NCI-H526 (cell line): ENCODE measurements around the gene ADGRE1.

Source experiments
- DNase-seq, 2 experiments: peaks; one replicate each; lab custom pipeline; 2025; lab: John Stamatoyannopoulos, UW

ADGRE1 gene

GRCh38 chr19:6875218-6875617 is 12.2 kb upstream of the ADGRE1 start:
- DNase-seq = no peak

- DNase-seq = no peak
Measured at GRCh38 chr19:6876748-6877147, 10.6 kb upstream of the ADGRE1 start.

GRCh38 chr19:6877766-6878165 is 9.6 kb upstream of the ADGRE1 start:
- DNase-seq = no peak

- DNase-seq = no peak
Measured at GRCh38 chr19:6886277-6886897, 992 bp upstream of the ADGRE1 start.

DNA sequence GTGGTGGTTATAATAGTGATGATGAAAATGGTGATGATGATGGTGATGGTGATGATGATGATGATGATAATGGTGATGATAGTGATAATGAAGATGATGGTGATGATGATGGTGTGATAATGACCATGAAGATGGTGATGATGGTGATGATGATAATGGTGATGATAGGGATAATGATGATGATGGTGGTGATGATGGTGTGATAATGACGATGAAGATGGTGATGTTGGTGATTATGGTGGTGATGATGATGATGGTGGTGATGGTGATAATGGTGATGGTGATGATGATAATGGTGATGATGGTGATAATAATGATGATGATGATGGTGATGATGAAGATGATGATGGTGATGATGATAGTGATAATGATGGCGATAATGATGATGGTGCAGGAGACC is 1.6 kb downstream of the ADGRE1 start:
- no peak for DNase-seq

- no peak for DNase-seq
Measured at GRCh38 chr19:6890401-6890913, 3.1 kb downstream of the ADGRE1 start.

DNA sequence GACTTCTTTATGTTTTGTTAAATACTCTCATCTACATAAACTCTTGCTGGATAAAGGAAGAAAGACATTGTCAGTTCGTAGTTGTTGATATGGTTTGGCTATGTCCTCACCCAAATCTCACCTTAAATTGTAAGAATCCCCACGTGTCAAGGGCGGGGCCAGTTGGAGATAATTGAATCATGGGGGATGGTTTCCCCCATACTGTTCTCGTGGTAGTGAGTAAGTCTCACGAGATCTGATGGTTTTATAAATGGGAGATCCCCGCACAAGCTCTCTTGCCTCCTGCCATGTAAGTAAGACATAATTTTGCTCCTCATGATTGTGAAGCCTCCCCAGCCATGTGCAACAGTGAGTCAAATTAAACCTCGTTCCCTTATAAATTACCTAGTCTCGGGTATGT is 3.6 kb downstream of the ADGRE1 start:
- no peak for DNase-seq

- DNase-seq = no peak
Measured at GRCh38 chr19:6891761-6892385, 4.5 kb downstream of the ADGRE1 start.

- no peak for DNase-seq
Measured at GRCh38 chr19:6894313-6894712, 6.9 kb downstream of the ADGRE1 start.

- no peak for DNase-seq
Measured at GRCh38 chr19:6903446-6903845, 16.1 kb downstream of the ADGRE1 start.

- no peak for DNase-seq
Measured at GRCh38 chr19:6906559-6907060, 19.2 kb downstream of the ADGRE1 start.

GRCh38 chr19:6911523-6911922 is 24.1 kb downstream of the ADGRE1 start:
- no peak for DNase-seq

DNA sequence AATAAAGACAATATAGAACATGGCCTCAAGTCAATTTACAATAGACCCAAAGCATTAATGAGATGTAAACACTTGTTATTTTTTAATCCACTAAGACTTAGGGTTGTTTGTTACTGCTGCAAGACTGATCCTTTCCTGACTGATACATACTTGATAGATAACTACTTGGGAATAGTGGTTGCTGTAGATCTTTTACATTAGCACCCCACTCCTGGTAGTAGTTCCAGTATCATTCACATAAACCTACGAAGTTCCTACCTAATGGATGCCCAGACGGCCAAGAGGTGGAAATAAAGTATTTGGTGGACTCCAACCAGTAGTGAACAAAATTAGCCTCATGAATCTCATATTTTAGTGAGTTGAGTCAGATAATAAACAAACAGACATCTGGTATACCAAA is 26.9 kb downstream of the ADGRE1 start:
- no peak for DNase-seq

DNA sequence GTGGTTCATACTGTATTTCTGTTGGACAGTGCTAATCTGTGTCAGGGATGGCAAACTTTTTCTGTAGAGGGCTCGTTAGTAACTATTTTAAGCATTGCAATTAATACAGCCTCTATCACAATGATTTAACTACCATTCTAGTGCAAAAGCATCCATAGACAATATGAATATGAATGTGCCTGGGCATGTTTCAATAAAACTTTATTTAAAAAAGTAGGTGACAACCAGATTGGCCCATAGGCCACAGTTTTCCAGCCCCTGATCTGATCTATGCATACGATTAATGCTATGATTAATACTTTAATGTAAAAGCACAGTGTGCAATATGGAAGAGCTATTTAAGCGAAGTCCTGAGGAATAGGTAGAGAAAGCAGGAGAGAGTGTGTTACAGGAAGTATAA is 29.6 kb downstream of the ADGRE1 start:
- DNase-seq = no peak

- no peak for DNase-seq
Measured at GRCh38 chr19:6925386-6925785, 38.0 kb downstream of the ADGRE1 start.

DNA sequence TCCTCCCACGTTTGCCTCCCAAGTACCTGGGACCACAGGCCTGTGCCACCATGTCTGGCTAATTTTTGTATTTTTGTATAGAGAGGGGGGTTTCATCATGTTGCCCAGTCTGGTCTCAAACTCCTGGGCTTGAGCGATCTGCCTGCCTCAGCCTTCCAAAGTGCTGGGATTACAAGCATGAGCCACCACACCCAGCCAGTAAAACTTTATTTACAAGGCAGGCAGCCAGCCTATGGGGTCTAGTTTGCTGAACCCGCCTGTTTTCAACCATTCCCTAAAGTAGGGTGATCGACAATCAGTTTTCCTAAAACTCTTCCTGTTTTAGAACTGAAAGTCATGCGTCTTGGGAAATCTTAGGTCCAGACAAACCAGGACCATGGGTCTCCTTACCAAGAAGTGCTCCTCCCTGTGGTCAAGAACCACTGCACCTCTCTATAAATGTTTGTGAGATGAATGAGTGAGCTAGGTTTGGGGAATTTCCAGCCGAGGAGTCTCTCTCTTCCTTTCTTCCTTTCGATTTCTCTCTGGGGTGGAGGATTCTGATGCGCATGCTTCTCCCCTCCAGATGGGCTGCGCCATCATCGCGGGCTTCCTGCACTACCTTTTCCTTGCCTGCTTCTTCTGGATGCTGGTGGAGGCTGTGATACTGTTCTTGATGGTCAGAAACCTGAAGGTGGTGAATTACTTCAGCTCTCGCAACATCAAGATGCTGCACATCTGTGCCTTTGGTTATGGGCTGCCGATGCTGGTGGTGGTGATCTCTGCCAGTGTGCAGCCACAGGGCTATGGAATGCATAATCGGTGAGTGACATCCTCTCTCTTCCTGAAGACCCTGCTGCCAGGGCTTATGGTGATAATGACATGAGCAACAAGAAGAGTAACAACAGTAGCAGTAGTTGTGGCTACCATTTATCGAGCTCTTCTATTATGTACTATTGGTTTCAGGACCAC is 38.7 kb downstream of the ADGRE1 start:
- no peak for DNase-seq

DNA sequence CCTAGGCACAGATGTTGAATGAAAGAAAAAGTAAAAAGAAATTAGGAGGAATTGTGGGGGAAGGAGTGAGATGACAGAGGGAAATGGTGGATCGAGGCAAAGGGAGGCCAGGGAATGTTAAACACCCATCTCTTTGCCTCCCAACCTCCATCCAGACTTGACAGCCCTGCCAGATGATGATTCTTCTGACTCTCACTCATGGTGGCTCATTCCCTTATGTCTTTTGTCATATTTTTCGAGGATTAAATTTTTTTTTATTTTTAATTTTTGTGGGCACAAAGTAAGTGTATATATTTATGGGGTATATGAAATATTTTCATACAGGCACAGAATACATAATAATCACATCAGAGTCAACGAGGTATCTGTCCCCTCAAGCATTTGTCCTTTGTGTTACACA is 42.8 kb downstream of the ADGRE1 start:
- DNase-seq = no peak

GRCh38 chr19:6935069-6935468 is 47.7 kb downstream of the ADGRE1 start:
- DNase-seq = no peak

DNA sequence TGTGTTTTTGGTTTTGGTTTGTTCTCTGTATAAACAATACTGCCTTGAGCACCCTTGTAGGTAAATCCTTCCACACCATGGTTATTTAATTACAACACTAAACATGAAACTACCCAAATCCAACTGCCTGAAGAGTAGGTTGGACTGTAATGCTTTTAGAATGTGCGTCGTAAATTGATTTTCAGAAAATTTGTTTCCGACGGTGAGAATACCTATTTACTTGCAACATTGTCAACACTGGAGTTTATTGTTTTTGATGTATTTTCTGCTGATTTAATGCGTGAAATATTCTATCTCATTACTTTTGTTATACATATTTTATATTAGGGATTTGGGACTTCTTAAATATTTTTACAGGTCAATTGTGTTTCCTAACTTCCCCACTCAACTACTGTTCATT is 48.2 kb downstream of the ADGRE1 start:
- DNase-seq = no peak

DNA sequence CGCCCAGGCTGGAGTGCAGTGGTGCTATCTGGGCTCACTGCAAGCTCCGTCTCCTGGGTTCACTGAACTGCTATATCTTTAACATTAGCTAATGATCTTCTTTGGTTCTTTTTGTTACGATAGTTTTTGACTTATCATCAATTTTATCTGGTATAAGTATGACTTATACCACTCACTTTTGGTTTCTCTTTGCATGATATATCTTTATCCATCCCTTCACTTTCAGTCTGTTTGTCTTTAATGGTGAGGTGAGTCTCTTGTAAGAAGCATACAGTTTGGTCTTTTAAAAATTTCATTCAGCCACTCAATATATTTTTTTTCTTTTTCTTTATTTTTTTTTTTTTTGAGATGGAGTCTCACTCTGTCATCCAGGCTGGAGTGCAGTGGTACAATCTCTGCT is 58.4 kb downstream of the ADGRE1 start:
- no peak for DNase-seq

- no peak for DNase-seq
Measured at GRCh38 chr19:6947745-6948144, 60.4 kb downstream of the ADGRE1 start.

GRCh38 chr19:6948884-6949283 is 61.5 kb downstream of the ADGRE1 start:
- no peak for DNase-seq

GRCh38 chr19:6952956-6953355 is 65.6 kb downstream of the ADGRE1 start:
- no peak for DNase-seq
